ENCODE results near the gene VGF. TPM values are rescaled to one million over a fixed set of nuclear protein-coding genes. Genes with fewer than 3 reads are reported as not detected.
A peak's percentile ranks its signal among the peaks of the same experiment; 100 is the strongest.

VGF gene
- total RNA-seq, 2 donors from 2014 or later: 0.90 to 3.1 TPM

DNA sequence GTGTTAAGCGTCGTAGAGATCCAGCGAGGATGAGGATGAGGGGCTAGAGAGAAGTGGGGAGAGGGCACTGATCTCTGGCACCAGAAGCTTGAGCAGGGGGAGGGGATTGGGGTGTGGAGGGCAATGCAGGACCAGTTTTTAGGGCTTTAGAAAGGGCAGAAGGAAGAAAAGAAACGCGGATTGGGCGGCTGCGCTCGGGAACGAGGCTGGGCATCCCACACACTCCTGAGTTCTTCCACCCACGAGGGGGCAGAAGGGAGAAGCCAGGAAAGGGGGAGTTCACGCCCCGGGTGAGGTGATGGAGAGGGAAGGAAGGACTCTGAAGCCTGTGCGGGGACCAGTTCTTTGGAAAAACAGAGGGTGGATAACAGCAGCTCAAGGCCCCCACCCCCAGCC is 6.1 kb upstream of the VGF start:
- H3K9me3 ChIP-seq: no peaks in the 10 kb centered on the region
- intact Hi-C loops (cut with DNase I): loop anchor here (2.0 kb wide), 1 partner anchor 25 kb away; no protein-coding TSS in a partner anchor
- H3K4me1 ChIP-seq: peaks cover 16% of the 10 kb centered on the region
- H3K27ac ChIP-seq: no peak overlapping the region
- H3K4me3 ChIP-seq: no peak overlapping the region
- no peaks in the 10 kb centered on the region for H3K36me3 ChIP-seq
- no peak overlapping the region for H3K9ac ChIP-seq (ENCODE audit: low read depth in 2 of 2, low read length in 2 of 2)
- TF ChIP-seq, protein P1, sequence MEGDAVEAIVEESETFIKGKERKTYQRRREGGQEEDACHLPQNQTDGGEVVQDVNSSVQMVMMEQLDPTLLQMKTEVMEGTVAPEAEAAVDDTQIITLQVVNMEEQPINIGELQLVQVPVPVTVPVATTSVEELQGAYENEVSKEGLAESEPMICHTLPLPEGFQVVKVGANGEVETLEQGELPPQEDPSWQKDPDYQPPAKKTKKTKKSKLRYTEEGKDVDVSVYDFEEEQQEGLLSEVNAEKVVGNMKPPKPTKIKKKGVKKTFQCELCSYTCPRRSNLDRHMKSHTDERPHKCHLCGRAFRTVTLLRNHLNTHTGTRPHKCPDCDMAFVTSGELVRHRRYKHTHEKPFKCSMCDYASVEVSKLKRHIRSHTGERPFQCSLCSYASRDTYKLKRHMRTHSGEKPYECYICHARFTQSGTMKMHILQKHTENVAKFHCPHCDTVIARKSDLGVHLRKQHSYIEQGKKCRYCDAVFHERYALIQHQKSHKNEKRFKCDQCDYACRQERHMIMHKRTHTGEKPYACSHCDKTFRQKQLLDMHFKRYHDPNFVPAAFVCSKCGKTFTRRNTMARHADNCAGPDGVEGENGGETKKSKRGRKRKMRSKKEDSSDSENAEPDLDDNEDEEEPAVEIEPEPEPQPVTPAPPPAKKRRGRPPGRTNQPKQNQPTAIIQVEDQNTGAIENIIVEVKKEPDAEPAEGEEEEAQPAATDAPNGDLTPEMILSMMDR (IDR thresholded peaks at IDR 0.05): no peak
- no peak for DNase-seq
- H3K27me3 ChIP-seq: peaks cover 79% of the 10 kb centered on the region

DNA sequence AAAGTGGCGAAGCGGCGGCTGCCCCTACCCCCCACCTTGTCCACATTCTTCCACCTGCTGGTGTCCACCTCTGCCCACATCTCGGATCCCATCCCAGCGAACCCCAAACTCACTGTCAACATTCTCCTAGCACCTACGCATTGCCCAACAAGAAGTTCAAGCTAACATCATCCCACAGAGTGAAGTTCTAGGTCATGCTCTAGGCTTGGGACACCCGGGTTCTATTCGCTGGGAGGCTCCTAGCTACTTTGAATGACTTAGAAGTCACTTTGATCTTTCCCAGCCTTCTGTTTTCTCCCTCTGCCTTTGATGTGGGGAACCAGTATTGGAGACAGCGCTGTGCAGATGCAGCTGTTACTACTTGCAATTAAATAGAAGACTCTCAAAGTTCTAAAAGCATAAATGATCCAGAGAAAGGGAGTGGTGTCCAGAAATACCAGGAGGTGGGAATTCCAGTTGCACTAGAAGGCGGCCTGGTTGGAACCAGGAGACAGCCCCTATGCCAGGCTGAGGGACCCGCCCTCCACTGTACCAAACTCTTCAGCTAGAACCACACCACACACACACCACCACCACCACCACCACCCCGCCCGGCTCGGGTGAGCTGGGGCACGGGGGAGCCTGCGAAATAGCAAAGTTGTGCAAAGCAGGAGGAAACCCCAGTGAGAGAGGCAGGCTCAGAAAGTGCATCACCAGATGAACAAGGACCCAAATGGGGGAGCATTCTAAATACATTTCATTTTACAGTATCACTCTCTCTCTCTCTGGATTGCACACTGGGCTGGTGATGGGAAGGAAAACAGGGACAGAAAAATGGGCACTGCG is 5.5 kb upstream of the VGF start:
- Histone ChIP-seq H3K27ac (no peak overlapping the region), H3K36me3 (no peaks in the 10 kb centered on the region), H3K4me3 (no peak overlapping the region), H3K27me3 (peaks cover 80% of the 10 kb centered on the region), H3K4me1 (peaks cover 16% of the 10 kb centered on the region), H3K9me3 (no peaks in the 10 kb centered on the region), H3K9ac (ENCODE audit: low read depth in 2 of 2, low read length in 2 of 2) (no peak overlapping the region)
- intact Hi-C loops (cut with DNase I): loop anchor here (2.0 kb wide), 1 partner anchor 24 kb away; no protein-coding TSS in a partner anchor
- TF ChIP-seq, protein P1 (IDR thresholded peaks at IDR 0.05): no peak
- DNase-seq: no peak

DNA sequence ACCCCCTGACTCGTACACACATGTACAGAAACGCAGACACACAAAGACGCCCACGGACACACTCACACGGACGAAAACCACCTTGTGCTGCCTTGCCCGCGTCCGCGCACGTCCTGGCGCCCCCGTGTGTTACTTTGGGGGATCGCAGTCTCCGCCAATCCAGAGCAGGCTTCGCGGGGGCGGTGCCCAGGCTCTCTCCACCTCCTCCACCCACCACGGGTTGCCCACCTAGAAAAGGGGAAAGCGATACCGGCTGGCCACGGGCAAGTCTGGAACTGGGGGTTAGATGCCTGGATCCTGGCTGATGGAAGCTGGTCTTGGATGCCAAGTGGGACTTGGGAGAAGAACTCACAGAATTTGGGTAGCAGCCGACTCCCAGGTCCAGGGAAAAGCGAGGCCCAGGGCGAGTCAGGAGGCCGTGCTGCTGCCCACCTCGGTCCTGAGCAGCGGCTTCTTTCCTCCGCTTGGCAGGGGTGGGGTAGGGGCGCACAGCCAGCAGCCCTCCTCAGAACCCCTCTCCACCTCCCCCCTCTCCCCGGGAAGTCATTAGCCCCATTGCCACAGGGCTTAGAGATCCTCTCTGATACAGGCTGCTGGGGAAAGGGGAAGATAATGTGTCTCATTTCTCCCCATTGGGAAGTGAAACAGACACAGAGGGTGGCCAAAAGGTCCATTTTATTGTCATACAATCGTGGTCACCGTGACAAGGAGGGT is 4.6 kb upstream of the VGF start:
- H3K27ac ChIP-seq: no peak overlapping the region
- H3K9me3 ChIP-seq: no peaks in the 10 kb centered on the region
- no peaks in the 10 kb centered on the region for H3K36me3 ChIP-seq
- H3K27me3 ChIP-seq: peaks cover 88% of the 10 kb centered on the region
- TF ChIP-seq, protein P1 (IDR thresholded peaks at IDR 0.05): peak; percentile 91
- no peak overlapping the region for H3K9ac ChIP-seq (ENCODE audit: low read depth in 2 of 2, low read length in 2 of 2)
- H3K4me1 ChIP-seq: peaks cover 19% of the 10 kb centered on the region
- H3K4me3 ChIP-seq: no peak overlapping the region
- intact Hi-C loops (cut with DNase I): loop anchor here (2.0 kb wide), 1 partner anchor 23 kb away; no protein-coding TSS in a partner anchor
- DNase-seq: peak; percentile 81

DNA sequence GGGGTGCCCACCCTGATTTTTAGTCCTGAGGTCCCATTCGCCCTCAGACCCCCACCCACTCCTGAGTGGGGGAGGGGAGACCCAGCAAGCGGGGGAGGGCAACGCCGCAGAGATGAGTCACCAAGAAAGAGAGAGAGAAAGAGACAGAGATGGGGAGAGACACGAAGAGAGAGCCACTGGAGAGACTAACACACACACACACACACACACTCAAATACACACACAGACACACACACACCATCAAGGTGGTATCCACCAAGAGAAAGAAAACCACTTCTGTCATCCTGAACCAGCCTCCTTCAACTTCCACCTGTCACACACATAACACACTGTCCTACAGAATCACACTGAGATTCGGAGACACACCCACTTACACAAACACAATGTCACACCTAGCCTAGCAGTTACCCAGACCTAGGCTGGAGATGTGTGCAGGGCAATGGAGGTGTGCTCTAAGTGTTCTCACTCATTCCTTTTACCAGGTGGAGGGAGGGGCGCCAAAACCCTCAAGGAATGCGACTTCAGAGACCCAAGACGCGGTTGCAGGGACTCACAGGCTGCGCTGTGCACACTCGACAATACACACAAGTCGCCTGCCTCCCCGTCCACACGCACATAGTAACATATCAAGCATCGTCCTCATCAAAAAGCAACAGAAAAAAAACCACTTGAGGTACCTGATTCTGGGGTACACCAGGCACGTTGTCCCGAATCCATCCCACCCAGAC is 3.9 kb upstream of the VGF start:
- peaks cover 96% of the 10 kb centered on the region for H3K27me3 ChIP-seq
- intact Hi-C loops (cut with DNase I): no loop called here
- DNase-seq: no peak

More for the DNA sequence above, 3.9 kb upstream of the VGF start:
- Histone ChIP-seq H3K9me3 (no peaks in the 10 kb centered on the region), H3K36me3 (no peaks in the 10 kb centered on the region), H3K4me3 (no peak overlapping the region), H3K4me1 (peaks cover 24% of the 10 kb centered on the region), H3K27ac (no peak overlapping the region), H3K9ac (ENCODE audit: low read depth in 2 of 2, low read length in 2 of 2) (peak overlapping the region in 1 of 2 donors; percentile 12)
- TF ChIP-seq, protein P1 (IDR thresholded peaks at IDR 0.05): no peak
